Stimulated activated CD8-positive, alpha-beta memory T cell treated with anti-CD3 and anti-CD28 coated beads, Interleukin-4, amount 100 ng/mL, for 48 hours (primary cell): ENCODE data around the gene CMIP.
"Not testable (repeated sequence)": the region's sequence is repeated elsewhere in the genome, so short reads cannot be mapped to it uniquely, and the experiment has no call there.

Source experiments
- DNase-seq: peaks from one replicate; pipeline ENCODE4 v3.0.0-alpha.2; 2020

The CMIP gene

DNA sequence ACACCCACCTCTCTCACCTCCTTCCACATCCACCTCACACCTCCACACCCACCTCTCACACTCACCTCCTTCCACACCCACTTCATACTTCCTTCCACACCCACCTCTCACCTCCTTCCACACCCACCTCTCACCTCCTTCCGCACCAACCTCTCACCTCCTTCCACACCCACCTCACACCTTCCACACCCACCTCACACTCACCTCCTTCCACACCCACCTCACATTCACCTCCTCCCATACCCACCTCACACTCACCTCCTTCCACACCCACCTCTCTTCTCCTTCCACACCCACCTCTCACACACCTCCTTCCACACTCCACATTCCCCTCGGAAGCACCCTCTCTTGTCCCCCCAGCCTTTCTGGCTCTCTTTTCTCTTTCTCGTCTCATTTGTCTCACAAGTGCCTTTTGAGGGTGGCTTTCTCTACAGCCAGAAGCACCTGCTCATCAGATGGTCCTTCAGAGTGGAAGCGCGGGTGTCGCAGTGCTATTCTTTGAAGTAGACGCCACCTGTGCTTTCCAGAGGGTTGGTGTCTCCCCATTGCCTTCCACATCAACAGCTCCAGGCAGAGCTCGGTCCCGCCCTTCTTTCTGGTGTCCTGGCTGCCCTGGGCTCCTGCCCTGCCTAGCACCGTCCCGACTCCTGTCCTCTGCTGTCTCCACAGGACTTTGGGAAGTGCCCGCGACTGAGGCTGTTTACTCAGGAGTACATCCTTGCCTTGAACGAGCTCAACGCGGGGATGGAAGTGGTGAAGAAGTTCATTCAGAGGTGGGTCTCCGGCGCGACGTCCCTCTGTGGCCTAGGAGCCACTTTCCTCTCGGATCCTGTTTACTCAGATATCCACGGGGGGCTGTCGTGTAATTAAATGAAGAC, 225.1 kb downstream of the CMIP start:
- no peak for DNase-seq

DNA sequence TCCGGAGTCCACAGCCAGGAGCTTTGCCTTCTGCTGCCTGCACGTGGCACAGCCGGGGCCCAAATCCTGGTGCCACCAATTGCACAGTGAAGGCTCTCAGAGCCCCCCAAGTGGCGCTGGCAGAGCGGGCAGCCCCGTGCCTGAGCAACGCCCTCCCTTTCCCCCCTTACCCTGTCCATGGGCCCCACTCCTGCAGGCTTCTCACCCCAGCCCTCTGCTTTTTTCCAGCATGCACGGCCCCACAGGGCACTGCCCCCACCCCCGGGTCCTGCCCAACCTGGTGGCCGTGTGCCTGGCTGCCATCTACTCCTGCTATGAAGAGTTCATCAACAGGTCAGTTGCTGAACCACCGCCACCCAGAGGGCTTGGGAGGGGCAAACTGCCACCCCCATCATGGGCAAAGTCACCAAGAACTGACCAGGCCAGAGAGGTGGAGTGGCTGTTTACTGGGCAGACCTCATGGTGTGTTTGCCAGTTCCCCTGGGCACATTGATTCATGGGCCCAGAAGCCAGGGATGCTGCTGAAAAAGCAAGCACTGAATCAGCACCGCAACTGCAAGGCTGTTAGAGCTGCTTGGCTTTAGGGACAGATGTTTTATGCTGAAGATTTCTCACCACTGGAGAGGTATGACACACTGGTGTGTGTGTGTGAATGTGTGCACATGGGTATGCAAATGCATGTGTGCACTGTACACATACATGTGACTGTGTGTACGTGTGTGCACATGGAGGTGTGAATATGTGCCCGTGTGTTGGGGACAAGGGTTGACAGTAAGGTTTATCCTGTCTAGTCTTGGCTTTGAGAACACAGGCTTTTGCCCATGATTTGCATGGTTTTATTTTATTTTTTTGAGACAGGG, 227.4 kb downstream of the CMIP start:
- DNase-seq = no peak

DNA sequence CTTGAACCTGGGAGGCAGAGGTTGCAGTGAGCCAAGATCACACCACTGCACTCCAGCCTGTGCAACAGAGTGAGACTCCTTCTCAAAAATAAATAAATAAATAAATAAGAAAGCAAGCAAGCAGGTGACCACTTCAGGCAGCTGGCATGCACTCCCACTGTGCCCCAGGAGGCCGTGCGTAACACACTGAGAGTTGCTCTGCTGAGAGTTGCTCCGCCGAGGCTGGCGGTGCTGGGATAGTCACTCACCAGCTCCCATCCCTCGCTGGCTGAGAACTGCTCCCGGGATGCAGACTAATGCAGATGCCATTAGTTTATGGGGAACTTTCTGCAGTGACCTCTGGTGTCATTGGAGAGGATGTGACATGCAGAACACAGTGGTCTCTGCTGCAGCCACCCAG, 228.8 kb downstream of the CMIP start:
- DNase-seq = no peak

GRCh38 chr16:81675662-81676061, 231.1 kb downstream of the CMIP start:
- DNase-seq = no peak

DNA sequence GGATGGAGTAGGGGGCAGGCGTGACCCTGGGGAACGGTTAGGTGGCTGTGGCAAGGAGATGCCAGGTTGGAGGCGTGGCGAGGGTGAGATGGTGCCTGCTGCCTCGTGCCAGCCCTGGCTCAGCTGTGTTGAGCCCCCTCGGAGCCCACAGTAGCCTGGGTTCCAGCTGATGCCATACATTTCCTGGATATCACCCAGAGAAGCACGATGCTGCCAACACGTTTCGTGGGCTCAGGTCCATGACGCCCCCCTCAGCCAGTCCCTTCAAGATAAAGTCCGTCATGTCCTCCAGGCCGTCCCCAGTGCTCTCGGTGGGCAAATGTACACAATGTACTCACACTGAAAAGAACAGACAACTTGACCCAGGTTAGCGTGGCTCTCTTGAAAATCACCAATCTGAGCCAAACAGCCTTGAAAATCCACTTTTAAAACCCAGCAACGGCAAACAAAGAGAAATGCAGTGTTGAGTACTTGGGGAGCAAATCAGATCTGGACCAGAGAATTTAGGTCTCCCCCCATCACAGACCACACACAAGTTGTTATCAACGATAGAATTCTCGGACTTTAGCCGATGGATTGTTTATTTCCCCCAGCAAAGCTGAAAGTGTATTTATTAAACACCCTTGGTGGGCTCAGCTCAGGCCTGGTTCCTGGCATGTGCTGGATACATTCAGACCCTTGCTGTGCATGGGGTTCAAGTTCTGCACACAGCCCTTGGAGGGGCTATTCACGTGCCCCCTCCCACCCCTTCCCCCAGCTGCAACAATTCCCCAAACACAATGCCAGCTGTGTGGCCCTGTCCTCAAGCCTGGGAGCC, 231.7 kb downstream of the CMIP start:
- no peak for DNase-seq

DNA sequence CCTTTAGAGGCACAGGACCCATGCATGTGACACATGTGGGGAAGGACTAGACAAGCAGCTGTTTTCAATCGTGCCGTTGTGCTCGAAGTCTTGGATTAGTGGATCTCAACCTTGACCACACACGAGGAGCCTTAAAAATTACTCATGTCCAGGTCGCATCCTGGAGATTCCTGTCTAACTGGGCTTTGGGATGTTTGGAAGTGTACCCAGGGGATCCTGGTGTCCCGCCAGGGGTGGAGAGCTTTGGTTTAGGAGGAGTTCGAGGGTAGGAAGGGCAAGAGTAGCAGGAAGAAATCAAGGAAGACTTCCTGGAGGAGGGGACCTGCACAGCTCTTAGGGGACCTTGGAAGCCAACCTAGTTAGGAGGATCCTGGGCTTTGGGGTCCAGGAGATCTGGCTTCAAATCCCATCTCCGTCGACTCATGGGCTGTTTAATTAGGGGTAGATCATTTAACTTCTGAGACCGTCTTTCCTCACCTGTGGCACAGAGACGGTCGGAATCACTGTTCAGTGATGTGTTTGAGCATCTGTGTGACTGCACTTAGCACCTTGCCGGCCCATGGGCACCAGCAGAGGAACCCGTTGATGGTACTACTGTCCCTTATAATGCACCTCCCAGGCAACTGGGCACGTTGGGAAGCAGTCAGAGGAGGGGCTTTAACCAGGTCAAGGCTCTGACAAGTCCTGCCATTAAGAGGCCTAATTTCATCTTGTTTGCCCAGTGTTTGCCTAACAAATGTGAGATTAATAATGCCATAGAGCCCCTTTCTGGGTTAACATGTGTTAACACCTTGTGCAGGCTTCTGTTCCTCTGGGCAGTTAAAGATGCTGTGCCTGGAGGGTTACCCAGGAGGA, 232.5 kb downstream of the CMIP start:
- DNase-seq = no peak

- DNase-seq = no peak
These were observed 233.9 kb downstream of the CMIP start for GRCh38 chr16:81678326-81679095.

GRCh38 chr16:81679721-81680430, 235.3 kb downstream of the CMIP start:
- no peak for DNase-seq

DNA sequence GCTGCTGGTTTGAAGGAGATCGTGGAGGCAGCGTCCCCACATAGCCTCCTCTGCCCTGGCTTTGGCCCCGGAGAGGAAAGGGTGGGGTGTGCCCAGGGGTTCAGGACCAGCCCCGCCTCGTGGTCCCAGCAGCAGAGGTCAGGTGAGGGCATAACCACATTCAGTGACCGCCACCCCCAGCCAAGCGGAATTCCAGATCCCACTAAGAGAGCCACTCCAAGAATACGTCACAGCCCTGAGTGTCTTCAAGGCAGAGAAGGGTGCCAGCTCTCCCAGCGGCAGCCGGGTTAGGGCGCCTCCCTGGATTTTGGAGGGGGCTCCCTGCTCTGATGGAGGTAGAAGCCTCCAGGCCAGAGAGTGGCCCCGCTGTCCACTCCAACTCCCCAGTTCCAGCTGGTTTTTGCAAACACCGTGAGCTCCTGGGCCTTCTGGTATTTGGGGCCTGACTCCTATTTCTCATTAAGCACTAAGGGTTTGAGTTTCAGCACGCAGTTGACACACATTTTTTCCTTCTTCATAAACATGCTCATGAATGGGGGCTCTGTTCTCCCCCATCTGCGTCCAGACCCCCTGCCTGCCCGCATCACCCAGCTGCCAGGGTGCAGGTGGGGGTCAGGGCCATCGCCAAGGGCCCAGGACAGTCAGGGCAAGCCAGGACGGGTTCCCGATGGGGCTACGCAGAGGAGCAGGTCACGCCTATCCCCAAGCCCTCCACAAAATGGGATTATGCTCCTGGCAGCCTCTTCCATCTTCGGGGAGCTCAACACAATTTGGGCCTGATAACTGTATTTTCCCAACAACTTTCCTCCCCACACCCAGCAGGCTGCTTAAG, 236.1 kb downstream of the CMIP start:
- no peak for DNase-seq

DNA sequence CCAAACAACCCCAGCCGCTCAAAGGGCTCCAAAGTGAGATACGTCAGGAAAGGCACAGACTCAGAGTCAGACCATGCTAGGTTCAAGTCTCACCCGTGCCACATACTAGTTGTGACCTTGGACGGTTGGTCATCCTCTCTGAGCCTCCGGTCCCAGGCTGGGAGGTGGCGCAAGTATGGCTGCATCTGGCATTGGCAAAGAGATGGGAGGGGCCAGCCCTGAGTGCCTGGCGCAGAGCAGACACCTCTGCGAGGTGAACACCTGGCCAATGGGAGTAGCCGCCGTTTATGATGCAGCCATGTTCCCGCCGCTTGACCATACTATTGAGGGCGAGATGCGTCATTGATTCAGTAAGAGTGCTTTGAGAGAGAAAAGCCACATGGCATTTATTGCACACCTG, 236.7 kb downstream of the CMIP start:
- no peak for DNase-seq

DNA sequence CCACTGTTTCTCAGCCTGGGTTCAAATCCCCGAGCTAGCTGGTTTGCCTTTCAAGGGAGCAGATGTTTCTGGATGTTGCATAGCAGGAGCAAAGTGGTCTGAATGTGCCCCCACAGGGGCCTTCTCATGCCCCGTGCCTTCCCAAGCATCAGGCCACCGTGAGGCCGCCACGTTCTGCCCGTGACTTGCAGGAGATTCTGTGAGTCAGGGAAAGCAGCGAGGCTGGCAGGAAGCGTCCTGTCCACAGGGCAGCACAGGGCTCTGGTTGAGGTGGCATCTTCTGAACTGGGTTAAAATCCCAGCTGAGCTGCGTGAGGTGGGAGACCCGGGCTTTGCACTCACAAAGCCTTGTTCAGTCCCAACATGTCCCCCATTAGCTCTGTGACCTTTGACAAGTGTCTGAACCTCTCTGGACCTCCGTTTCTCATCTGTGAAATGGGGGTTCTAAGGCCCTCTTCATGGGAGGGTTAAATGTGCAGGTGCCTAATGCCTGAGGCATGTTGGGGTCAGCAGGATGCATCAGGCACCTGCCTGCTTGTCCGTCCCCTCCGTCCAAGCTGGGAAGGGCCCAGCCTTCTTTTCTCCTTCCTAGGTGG, 239.7 kb downstream of the CMIP start:
- DNase-seq = no peak

DNA sequence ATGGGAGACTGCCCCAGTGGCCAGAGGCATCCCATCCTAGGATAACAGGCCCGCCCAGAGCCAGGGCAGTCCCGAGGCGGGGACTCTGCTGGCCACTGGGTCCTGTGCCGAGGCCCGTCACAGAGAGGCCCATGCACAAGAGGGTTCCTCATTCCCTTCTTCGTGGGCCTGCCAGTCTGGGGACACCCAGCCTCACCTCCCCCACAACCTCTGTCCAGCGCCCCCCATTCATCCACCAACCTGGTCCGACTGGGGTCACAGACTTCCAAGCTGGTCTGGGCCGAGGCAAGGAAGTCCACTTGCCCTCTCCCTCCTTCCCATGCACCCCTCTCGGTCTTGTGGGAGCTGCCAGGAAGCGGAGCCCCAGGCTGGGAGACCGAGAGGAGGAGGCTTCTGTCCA, 240.3 kb downstream of the CMIP start:
- DNase-seq = no peak

- no peak for DNase-seq
These were observed 242.0 kb downstream of the CMIP start for GRCh38 chr16:81686391-81687130.

DNA sequence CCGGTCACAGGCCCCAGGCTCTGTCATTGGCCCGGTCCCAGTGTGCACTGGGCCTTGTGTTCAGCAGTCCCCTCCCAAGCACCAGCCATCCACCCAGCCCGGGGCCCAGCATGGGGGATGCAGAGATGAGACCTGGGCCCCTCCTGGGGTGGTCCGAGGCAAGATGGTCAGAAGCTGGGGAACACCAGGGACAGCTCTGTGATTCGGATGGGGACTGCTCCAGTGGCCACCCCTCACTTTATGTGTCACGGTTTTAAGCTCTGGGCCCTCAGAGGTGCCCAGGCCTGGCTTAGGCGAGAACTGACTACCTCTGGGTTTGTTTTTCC, 242.5 kb downstream of the CMIP start:
- DNase-seq = no peak

- no peak for DNase-seq
These were observed 243.6 kb downstream of the CMIP start for GRCh38 chr16:81688182-81688581.

- DNase-seq = not testable (repeated sequence)
These were observed 244.2 kb downstream of the CMIP start for GRCh38 chr16:81688839-81689238.

GRCh38 chr16:81692021-81692420, 247.4 kb downstream of the CMIP start:
- no peak for DNase-seq

DNA sequence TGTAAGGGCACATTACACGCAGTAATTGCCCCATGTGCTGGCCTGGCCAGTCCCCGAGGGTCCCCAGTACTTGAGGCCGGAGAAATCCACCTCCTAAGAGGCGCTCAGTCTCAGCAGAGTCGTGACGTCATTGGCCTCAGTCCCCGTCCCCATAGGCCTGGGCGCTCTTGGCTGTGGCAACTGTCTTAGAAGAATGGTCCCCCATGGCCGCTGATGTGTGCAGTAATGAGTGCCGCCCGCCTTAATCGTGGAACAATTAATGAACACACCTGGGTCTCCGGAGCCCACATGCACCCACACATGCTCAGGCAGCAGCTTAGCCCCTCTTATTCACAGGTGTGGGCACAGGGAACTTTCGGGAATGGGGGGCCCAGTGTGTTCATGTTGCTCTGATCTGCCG, 248.0 kb downstream of the CMIP start:
- no peak for DNase-seq
